Left kidney (tissue), 2 donors: ENCODE data around the gene AGAP4. TPM values are rescaled to one million over a fixed set of nuclear protein-coding genes. Genes with fewer than 3 reads are reported as not detected.
"Not testable (repeated sequence)": the region's sequence is repeated elsewhere in the genome, so short reads cannot be mapped to it uniquely, and the experiment has no call there.

Experiments
- DNase-seq: peaks from one replicate; pipeline ENCODE4 v3.0.0-alpha.2; 2013
- polyA plus RNA-seq: library from polyadenylated mRNA; unstranded; fragments of 120-200 nt; gene quantifications from one replicate; pipeline ENCODE4 v1.2.1, GENCODE V29; 2013; ENCODE audit not compliant: insufficient read length

AGAP4 gene
- polyA plus RNA-seq, 1 donor: 55.4 TPM

- not testable (repeated sequence) for DNase-seq
Measured at GRCh38 chr10:45790694-45791426, 56.4 kb downstream of the AGAP4 start.

DNA sequence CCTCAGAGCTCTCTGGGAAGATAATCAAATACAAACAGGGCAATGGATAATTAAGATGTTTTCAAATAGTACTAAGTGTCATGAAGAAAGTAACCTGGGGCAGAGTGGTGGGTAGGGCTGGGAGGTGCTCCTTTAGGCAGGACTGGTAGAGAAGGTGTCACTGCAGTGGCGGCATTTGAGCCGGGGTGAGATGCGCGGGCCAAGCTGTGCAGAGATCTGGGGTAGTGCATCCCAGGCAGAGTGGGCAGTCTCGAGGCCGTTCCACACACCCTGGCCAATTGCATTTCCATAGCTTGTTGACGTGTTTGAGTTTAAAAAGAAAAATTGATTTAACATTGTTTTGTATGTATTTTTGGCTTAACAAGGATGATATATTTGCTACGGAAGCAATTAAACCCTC lies 57.3 kb downstream of the AGAP4 start:
- DNase-seq: not testable (repeated sequence)

DNA sequence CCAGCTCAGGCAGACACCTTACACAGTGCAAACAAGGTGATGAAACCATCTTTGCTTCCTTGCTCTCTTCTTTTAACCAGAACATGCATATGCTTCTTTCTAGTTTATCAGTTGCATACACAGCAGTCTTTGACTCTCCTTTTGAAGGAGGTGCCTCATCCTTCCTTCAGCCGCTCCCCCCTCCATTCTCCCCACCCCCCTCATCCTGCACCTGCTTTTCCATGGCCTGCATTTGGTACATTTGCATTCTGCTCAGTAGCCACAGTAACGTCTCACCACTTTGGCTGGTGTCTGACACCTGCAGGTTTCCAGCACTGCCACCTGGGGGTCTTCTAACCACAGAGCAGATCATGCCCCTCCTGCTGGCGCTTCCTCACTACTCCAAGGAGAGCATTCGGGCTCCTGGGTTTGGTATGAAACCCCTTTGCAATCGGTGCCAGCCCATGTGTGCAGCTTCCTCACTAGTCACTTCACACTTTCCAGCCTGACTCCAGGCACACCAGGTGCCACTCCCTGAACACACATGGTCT lies 60.0 kb downstream of the AGAP4 start:
- DNase-seq: not testable (repeated sequence)

DNA sequence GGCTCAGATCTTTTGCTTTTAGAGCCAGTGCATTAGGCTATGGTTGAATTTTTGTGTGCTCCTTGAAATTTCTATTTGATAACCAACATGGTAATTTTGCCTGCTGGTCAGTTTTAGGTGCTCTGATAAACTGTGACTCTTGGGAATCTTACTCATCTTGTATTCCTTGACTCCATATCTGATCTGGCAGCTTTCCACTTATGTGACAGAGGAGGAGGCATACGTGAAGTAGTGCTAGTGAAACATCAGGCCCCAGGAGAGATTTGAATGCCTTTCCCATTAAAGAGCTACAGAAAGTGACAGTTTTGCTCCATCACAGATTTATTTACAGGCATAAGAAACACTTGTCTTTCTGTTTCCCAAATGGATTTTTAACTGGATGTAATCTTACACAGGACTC lies 61.1 kb downstream of the AGAP4 start:
- DNase-seq: not testable (repeated sequence)

Other genes with a start within 250 kb of the AGAP4 start
- 18.2 TPM for gene ZFAND4, start 174.7 kb downstream of the AGAP4 start, polyA plus RNA-seq
- gene WASHC2C, start 120.2 kb downstream of the AGAP4 start, polyA plus RNA-seq: 77.1 TPM
- 68.4 TPM for gene TIMM23, start 125.0 kb upstream of the AGAP4 start, polyA plus RNA-seq
- 223 TPM for gene NCOA4, start 183.1 kb upstream of the AGAP4 start, polyA plus RNA-seq
- not detected for gene MSMB, start 198.8 kb upstream of the AGAP4 start, polyA plus RNA-seq